ENCODE measurements around the gene GRIA1.
A peak's percentile ranks its signal among the peaks of the same experiment; 100 is the strongest.
"Not testable (repeated sequence)": the region's sequence is repeated elsewhere in the genome, so short reads cannot be mapped to it uniquely, and the experiment has no call there.

Gene GRIA1

GRCh38 chr5:153807801-153808200 lies 317.3 kb downstream of the GRIA1 start:
- no peak for DNase-seq (ENCODE audit: insufficient read length, low spot score)
- FAIRE-seq: no peak

- FAIRE-seq (no peak), DNase-seq (ENCODE audit: insufficient read length, low spot score) (no peak)
Measured at GRCh38 chr5:153809166-153809565, 318.7 kb downstream of the GRIA1 start.

- DNase-seq (ENCODE audit: insufficient read length, low spot score) (no peak), FAIRE-seq (no peak)
Measured at GRCh38 chr5:153813901-153814300, 323.4 kb downstream of the GRIA1 start.

GRCh38 chr5:153816870-153817269 lies 326.4 kb downstream of the GRIA1 start:
- FAIRE-seq (peak; percentile 20), DNase-seq (ENCODE audit: insufficient read length, low spot score) (no peak)

GRCh38 chr5:153818626-153819025 lies 328.2 kb downstream of the GRIA1 start:
- DNase-seq (ENCODE audit: insufficient read length, low spot score) (no peak), FAIRE-seq (peak; percentile 28)

- FAIRE-seq (no peak), DNase-seq (ENCODE audit: insufficient read length, low spot score) (no peak)
Measured at GRCh38 chr5:153823036-153823435, 332.6 kb downstream of the GRIA1 start.

GRCh38 chr5:153824909-153825308 lies 334.4 kb downstream of the GRIA1 start:
- DNase-seq (ENCODE audit: insufficient read length, low spot score) (peak; percentile 10), FAIRE-seq (no peak)

- DNase-seq (ENCODE audit: insufficient read length, low spot score) (peak; percentile 10), FAIRE-seq (peak; percentile 31)
Measured at GRCh38 chr5:153827397-153827796, 336.9 kb downstream of the GRIA1 start.

GRCh38 chr5:153829510-153830065 lies 339.1 kb downstream of the GRIA1 start:
- FAIRE-seq: no peak
- DNase-seq (ENCODE audit: insufficient read length, low spot score): no peak

GRCh38 chr5:153831973-153832372 lies 341.5 kb downstream of the GRIA1 start:
- FAIRE-seq (no peak), DNase-seq (ENCODE audit: insufficient read length, low spot score) (no peak)

GRCh38 chr5:153835891-153836515 lies 345.5 kb downstream of the GRIA1 start:
- no peak for FAIRE-seq
- no peak for DNase-seq (ENCODE audit: insufficient read length, low spot score)

- DNase-seq (ENCODE audit: insufficient read length, low spot score); FAIRE-seq: not testable (repeated sequence)
Measured at GRCh38 chr5:153849303-153850113, 359.0 kb downstream of the GRIA1 start.

GRCh38 chr5:153860195-153860886 lies 369.9 kb downstream of the GRIA1 start:
- peak; percentile 82 for FAIRE-seq
- peak; percentile 48 for DNase-seq (ENCODE audit: insufficient read length, low spot score)

- not testable (repeated sequence) for FAIRE-seq; DNase-seq (ENCODE audit: insufficient read length, low spot score)
Measured at GRCh38 chr5:153862906-153863305, 372.4 kb downstream of the GRIA1 start.

Measured in HTR-8/SVneo (cell line).